ENCODE data around the gene KLRC2.
"Not testable (repeated sequence)": the region's sequence is repeated elsewhere in the genome, so short reads cannot be mapped to it uniquely, and the experiment has no call there.

The KLRC2 gene

GRCh38 chr12:10435816-10436215, at the start of gene KLRC2:
KLRC2 (minus strand) TSS chr12:10436010; CDS start chr12:10435986, 24 bp downstream.
- DNase-seq = not testable (repeated sequence)

GRCh38 chr12:10481901-10482300, 46.1 kb upstream of the KLRC2 start:
- DNase-seq = not testable (repeated sequence)

- not testable (repeated sequence) for DNase-seq
Measured at GRCh38 chr12:10472808-10473207, 37.0 kb upstream of the KLRC2 start.

DNA sequence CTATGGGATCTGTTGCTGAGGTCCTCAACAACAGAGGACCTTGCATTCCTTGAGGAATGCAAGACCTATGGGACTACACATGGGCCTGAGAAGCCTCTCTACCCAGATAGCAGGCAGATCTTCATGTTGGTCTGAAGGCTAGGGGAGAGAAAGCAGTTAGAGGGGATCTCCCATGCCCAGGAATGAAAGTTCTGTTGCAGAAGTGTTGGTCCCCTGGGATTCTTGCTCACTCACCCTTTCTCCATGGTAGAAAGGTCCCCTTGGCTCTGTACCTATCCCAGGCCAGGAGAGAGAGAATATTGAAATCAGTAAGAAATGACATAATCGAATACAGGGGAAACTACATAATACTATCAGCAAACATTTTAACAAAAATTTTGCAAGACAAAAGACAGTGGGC, 33.9 kb upstream of the KLRC2 start:
- no peak for DNase-seq

- DNase-seq = no peak
Measured at GRCh38 chr12:10466311-10466710, 30.5 kb upstream of the KLRC2 start.

GRCh38 chr12:10457760-10458159, 21.9 kb upstream of the KLRC2 start:
- no peak for DNase-seq

DNA sequence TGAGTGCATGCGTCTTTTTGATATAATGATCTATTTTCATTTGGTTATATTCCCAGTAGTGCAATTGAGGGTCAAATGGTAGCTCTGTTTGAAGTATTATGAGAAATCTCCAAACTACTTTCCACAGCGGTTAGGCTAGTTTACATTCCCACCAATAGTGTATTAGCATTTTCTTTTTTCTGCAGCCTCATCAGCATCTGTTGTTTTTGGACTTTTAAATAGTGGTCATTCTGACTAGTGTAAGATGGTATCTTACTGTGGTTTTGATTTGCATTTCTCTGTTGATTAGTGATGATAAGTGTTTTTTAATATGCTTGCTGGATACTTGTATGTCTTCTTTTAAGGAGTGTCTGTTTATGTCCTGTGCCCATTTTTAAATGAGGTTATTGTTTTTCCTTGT, 21.0 kb upstream of the KLRC2 start:
- no peak for DNase-seq

DNA sequence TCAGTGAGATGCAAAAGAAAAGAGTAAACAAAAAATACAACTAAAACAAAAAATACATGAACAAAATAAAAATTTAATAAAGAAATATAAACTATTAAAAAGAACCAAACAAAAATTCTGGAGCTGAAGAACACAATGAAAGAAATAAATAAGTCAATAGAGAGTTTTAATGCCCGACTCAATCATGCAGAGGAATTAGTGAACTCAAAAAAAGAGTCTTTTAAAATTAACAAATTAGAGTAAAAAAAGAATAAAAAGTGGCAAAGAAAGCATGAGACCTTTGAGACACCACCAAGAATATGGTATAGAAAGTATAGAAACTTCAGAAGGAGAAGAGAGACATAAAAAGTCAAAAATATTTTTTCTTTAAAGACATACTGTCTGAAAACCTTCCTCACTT, 20.0 kb upstream of the KLRC2 start:
- DNase-seq = no peak

GRCh38 chr12:10454531-10454930, 18.7 kb upstream of the KLRC2 start:
- DNase-seq = no peak

- DNase-seq = no peak
Measured at GRCh38 chr12:10453156-10453555, 17.3 kb upstream of the KLRC2 start, which contains the start of gene KLRC1. KLRC1 (minus strand) TSS chr12:10453377; CDS start chr12:10451156, 2,221 bp downstream.

DNA sequence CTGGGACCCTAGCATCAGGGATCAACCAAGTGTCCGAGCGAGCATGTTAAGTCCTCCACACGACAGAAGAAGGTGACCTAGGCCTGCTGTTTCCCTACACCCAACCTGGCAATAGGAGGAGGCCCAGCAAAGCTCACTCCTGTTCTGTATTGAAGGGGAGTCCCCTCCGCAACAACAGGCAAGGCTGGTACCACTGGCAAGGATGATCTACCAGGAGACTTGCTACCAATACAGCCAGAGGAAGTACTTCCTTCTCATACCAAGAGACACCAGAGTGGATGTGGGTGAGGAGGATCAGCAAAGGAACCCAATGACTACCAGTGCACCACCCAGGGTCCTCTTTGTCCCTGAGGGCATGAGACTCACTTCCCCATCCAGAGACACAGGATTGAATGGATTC, 12.4 kb upstream of the KLRC2 start:
- no peak for DNase-seq

- DNase-seq = not testable (repeated sequence)
Measured at GRCh38 chr12:10446052-10446451, 10.2 kb upstream of the KLRC2 start.

GRCh38 chr12:10441144-10441543, 5.3 kb upstream of the KLRC2 start:
- not testable (repeated sequence) for DNase-seq

DNA sequence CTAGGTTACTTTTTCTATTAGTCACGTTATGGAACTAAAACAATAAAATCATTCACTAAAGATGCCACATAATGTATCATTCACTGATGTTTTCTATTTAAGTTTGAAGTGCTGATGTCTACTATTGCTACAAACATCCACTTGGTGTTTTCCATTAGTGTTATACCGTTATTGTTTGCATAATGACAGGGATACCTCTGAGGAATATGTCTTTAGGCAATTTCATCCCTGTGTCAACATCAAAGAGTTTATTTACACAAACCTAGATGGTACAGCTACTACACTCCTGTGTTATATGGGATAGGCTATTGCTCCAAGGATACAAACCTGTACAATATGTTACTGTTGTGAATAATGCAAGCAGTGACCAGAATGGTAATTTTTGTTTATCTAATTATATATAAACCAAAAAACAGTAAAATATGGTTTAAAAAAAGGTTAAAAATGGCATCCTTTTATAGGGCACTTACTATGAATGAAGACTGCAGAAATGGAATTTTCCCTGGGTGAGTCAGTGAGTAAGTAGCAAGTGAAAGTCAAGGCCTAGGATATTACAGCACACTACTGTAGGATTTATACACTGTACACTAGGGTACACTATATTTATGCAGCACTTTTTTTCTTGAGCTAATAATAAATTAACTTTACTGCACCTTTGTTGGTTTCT, 3.9 kb upstream of the KLRC2 start:
- DNase-seq = not testable (repeated sequence)

- not testable (repeated sequence) for DNase-seq
Measured at GRCh38 chr12:10437601-10438000, 1.8 kb upstream of the KLRC2 start.

- not testable (repeated sequence) for DNase-seq
Measured at GRCh38 chr12:10430623-10431022, 5.2 kb downstream of the KLRC2 start.

GRCh38 chr12:10425938-10426337, 9.9 kb downstream of the KLRC2 start:
- not testable (repeated sequence) for DNase-seq

DNA sequence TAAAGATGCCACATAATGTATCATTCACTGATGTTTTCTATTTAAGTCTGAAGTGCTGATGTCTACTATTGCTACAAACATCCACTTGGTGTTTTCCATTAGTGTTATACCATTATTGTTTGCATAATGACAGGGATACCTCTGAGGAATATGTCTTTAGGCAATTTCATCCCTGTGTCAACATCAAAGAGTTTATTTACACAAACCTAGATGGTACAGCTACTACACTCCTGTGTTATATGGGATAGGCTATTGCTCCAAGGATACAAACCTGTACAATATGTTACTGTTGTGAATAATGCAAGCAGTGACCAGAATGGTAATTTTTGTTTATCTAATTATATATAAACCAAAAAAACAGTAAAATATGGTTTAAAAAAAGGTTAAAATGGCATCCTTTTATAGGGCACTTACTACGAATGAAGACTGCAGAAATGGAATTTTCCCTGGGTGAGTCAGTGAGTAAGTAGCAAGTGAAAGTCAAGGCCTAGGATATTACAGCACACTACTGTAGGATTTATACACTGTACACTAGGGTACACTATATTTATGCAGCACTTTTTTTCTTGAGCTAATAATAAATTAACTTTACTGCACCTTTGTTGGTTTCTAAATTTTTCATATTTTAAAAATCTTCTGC, 11.4 kb downstream of the KLRC2 start:
- DNase-seq = not testable (repeated sequence)

- DNase-seq = not testable (repeated sequence)
Measured at GRCh38 chr12:10422159-10422558, 13.7 kb downstream of the KLRC2 start.

DNA sequence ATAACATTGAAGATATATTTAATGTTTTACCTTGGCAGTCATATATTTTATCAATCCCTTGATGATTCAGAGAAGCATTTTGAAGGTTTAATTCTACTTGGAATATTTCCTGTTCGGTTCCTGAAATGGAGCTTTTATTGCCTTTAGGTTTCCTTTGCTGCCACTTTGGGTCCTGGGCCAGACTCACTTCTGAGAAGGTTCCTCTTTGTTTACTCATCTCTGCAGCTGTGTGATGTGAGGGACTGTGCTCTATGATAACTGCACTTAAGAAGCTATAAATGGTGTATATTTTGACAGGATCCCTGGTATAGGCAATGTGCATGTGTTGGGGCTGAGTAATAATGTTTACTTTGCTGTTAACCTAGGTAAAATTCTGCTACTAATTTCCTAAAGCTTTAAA, 15.5 kb downstream of the KLRC2 start, which contains the start of gene KLRC3:
Gene KLRC3, minus strand, starts transcription at position 262 of the 400 bp plus-strand sequence. Its CDS starts 45 bp downstream, at position 217.
- not testable (repeated sequence) for DNase-seq

DNA sequence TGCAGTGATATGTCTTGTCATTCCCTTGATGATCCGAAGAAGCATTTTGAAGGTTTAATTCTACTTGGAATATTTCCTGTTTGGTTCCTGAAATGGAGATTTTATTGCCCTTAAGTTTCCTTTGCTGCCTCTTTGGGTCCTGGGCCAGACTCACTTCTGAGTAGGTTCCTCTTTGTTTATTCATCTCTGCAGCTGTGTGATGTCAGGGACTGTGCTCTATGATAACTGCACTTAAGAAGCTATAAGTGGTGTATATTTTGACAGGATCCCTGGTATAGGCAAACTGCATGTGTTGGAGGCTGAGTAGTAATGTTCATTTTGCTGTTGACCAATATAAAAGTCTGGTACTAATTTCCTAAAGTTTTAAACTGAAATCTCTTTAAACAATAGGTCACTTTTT, 26.4 kb downstream of the KLRC2 start, which contains the start of gene KLRC4:
Gene KLRC4, minus strand, starts transcription at position 366 of the 400 bp plus-strand sequence. Its CDS starts 182 bp downstream, at position 184.
- no peak for DNase-seq

GRCh38 chr12:10408842-10409241, 27.0 kb downstream of the KLRC2 start:
- DNase-seq = no peak

DNA sequence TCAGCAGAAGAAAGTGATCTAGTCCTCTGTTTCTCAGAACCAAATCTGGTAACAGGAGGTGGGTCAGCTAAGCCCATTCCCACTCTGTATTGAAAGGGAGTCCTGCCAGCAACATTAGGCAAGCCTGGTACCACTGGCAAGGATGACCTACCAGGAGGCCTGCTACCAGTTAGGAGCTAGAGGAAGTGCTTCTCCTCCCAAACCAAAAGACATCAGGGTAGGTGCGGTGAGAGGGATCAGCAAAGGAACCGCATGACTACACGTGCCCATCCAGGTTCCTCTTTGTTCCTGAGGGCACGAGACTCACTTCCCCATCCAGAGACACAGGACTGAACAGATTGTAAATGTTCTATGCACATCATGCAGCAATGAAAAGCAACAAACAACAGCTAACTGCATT, 29.1 kb downstream of the KLRC2 start:
- no peak for DNase-seq

GRCh38 chr12:10405294-10405693, 30.5 kb downstream of the KLRC2 start:
- DNase-seq = no peak
